ENCODE results near the gene ZBTB1.

Gene ZBTB1

GRCh38 chr14:64573109-64573508 is 68.5 kb downstream of the ZBTB1 start:
- DNase-seq, result no peak

Measured in left hindlimb (tissue), 1 donor.